Motor neuron (in vitro differentiated cells): Measurements from ENCODE around the gene TTLL11. TPM values are rescaled to one million over a fixed set of nuclear protein-coding genes. Genes with fewer than 3 reads are reported as not detected.

Source experiments
- ATAC-seq, 8 experiments: fragments of 200-7000 bp; cut with Tn5 transposase; replicated peaks in 6 of 8; 2 replicates each; pipeline ENCODE4 v1.8.0; 2021; ENCODE audit warnings: mild to moderate bottlenecking in 8 of 8, moderate library complexity in 8 of 8
- H3K27ac ChIP-seq, 2 donors: fragments of 250-450 bp; sonication (Bioruptor Pico); 2 replicates each; pipeline ENCODE4 v1.9.0; 2021; ENCODE audit warnings: antibody characterized with exemption in 2 of 2, mild to moderate bottlenecking in 2 of 2, moderate library complexity in 1 of 2
- H3K4me1 ChIP-seq, 2 donors: fragments of 250-450 bp; sonication (Bioruptor Pico); replicated peaks in 1 of 2; 2 replicates each; pipeline ENCODE4 v1.6.1; 2021; ENCODE audit warnings: antibody characterized with exemption in 2 of 2, mild to moderate bottlenecking in 2 of 2, moderate library complexity in 1 of 2
- H3K4me3 ChIP-seq, 5 donors: fragments of 250-450 bp; sonication (Bioruptor Pico); 2 replicates each; pipeline ENCODE4 v1.9.0; 2021; ENCODE audit warnings: antibody characterized with exemption in 5 of 5, mild to moderate bottlenecking in 5 of 5, moderate library complexity in 4 of 5
- WGBS, 10 experiments: fragments of 450-650 bp; shearing (Covaris generic); methylation state at CpG; one replicate each; pipeline ENCODE4 v1.0.0; 2022; 5-methylcytosine and 5-hydroxymethylcytosine counted together
- in situ Hi-C, 9 experiments: fragments of 400-800 bp; cut with MboI; loops; one replicate each; pipeline ENCODE4 v1.15.0; 2021; ENCODE audit warnings: low sequenced_read_pairs in 9 of 9, low pct_unique_long_range_greater_than_20kb in 2 of 9; ENCODE audit not compliant: unreplicated experiment in 9 of 9
- total RNA-seq, 8 experiments: library from RNA; unstranded; fragments of 300-600 nt; gene quantifications; 2 replicates each; pipeline versions ENCODE4 v1.2.3 to v1.2.4, GENCODE V29; 2022

Gene TTLL11
- total RNA-seq, 8 experiments from 2014 or later = 5.7 to 16.9 (median 11.2) TPM

GRCh38 chr9:121870271-121870670 lies 222.8 kb downstream of the TTLL11 start:
- WGBS, 10 experiments = 20 to 100% (median 96%) methylated on average over 1 to 10 of the region's 10 CpGs; no CpG with 5 or more reads in 3 of the 10 experiments
- no peak overlapping the region for H3K4me3 ChIP-seq
- in situ Hi-C loops = loop anchor here in 1 of 9 experiments (25.0 kb wide), 1 partner anchor 333 kb away; no protein-coding TSS in a partner anchor
- no peak overlapping the region for H3K27ac ChIP-seq
- peaks cover 8 to 19% of the 10 kb centered on the region in 2 donors for H3K4me1 ChIP-seq
- peak in 1 of 8 experiments; percentile 46 for ATAC-seq

DNA sequence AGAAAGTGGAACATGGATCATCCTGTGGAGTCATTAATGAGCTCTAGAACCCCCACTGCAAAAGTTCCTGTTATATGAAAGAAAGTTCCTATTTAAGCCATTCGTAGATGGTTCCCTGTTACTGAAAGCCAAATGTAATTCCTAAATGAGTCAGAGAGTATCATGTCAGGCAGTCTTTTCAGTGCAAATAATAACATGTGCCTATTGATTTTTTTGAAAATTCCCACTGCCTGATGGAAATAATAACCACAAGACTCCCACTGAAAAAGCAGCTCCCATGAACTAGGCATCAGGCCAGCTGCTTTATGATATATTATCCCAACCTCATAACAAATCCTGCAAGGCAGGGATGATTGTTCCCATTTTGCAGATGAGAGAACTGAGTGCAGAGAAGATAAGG lies 224.5 kb downstream of the TTLL11 start:
- in situ Hi-C loops = loop anchor here in 1 of 9 experiments (25.0 kb wide), 1 partner anchor 331 kb away; no protein-coding TSS in a partner anchor
- no peak overlapping the region for H3K27ac ChIP-seq
- 44 to 100% (median 93%) methylated on average over 1 of the region's 1 CpG; no CpG with 5 or more reads in 2 of the 10 experiments for WGBS, 10 experiments
- H3K4me3 ChIP-seq = no peak overlapping the region
- no peak for ATAC-seq
- H3K4me1 ChIP-seq = peaks cover 12 to 13% of the 10 kb centered on the region in 2 donors

GRCh38 chr9:121866927-121867326 lies 226.2 kb downstream of the TTLL11 start:
- Histone ChIP-seq H3K27ac (no peak overlapping the region), H3K4me1 (peaks cover 25 to 27% of the 10 kb centered on the region in 2 donors), H3K4me3 (no peak overlapping the region)
- WGBS, 10 experiments = 80 to 100% (median 94%) methylated on average over 1 of the region's 1 CpG; no CpG with 5 or more reads in 4 of the 10 experiments
- ATAC-seq = no peak
- in situ Hi-C loops = loop anchor here in 1 of 9 experiments (25.0 kb wide), 1 partner anchor 330 kb away; no protein-coding TSS in a partner anchor

DNA sequence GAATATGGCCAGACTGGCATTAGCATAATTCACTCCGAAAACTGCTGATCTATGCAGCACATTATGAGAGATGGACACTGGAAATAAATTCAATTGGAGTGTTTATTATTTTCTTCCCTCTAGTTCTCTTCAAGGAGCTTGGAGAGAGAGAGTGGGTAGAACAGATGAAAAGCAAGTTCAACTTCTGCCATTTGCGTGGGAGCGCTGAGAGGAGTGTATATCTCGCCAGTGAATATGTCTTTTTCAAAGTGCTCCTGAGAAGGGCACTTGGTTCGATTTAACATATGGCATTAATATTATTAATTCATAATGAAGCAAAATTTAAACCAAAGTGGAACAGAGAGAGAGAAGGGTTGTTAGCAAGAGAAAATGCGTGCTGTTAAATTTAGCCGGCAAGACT lies 227.2 kb downstream of the TTLL11 start:
- Histone ChIP-seq H3K27ac (no peak overlapping the region), H3K4me3 (no peak overlapping the region), H3K4me1 (peaks cover 27 to 33% of the 10 kb centered on the region in 2 donors)
- 67 to 100% (median 91%) methylated on average over 1 to 7 of the region's 7 CpGs for WGBS, 10 experiments
- ATAC-seq = no peak
- in situ Hi-C loops = loop anchor here in 1 of 9 experiments (25.0 kb wide), 1 partner anchor 329 kb away; no protein-coding TSS in a partner anchor

DNA sequence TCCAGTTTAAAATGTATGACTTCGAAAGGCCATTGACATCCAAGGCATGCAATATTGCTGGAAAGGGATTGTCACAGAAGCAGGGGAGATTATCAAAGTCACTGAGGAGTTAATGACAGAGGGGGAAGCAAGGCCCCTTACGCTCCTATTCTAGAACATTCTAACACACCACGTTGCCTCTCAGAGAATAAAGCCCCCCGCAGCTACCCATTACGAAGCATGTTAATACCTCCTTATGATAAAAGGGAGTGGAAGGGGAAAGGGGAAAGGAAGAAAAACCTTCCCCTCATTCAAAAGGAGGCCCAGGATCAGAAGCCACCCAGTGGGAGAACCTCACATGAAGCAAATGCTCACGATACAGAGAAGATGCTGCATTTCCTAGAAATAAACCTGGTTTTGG lies 228.0 kb downstream of the TTLL11 start:
- peaks cover 27 to 33% of the 10 kb centered on the region in 2 donors for H3K4me1 ChIP-seq
- no peak overlapping the region for H3K4me3 ChIP-seq
- 17 to 100% (median 83%) methylated on average over 1 to 6 of the region's 6 CpGs; no CpG with 5 or more reads in 1 of the 10 experiments for WGBS, 10 experiments
- ATAC-seq = no peak
- H3K27ac ChIP-seq = no peak overlapping the region
- in situ Hi-C loops = loop anchor here in 1 of 9 experiments (25.0 kb wide), 1 partner anchor 328 kb away; no protein-coding TSS in a partner anchor

DNA sequence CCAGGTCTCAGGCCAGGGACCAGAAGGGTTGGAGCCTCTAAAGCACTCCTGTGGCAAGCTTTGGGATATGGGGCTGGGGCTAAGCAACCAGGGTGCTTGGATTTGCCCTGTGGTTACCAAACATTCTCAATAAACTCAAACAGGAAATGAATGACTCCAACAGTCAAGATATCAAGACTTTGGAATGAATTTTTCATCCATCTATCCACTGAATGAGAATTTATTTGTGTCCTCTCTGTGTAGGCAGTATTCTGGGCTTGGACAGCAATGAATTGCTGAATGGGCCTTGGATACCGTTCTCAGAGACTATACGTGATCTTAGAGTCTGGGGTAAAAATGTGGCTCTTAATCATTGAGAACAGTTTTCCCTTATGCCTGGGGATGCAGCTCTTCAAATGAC lies 229.2 kb downstream of the TTLL11 start:
- H3K27ac ChIP-seq = no peak overlapping the region
- H3K4me3 ChIP-seq = no peak overlapping the region
- peak in 1 of 8 experiments; percentile 66 for ATAC-seq
- H3K4me1 ChIP-seq = peaks cover 27 to 33% of the 10 kb centered on the region in 2 donors
- in situ Hi-C loops = loop anchor here in 1 of 9 experiments (25.0 kb wide), 1 partner anchor 327 kb away; no protein-coding TSS in a partner anchor
- 67 to 100% (median 88%) methylated on average over 1 to 2 of the region's 2 CpGs; no CpG with 5 or more reads in 2 of the 10 experiments for WGBS, 10 experiments

GRCh38 chr9:121862371-121863332 lies 230.5 kb downstream of the TTLL11 start:
- H3K27ac ChIP-seq = no peak overlapping the region

GRCh38 chr9:121861501-121862180 lies 231.5 kb downstream of the TTLL11 start:
- Histone ChIP-seq H3K27ac (peak overlapping the region in 1 of 2 donors; percentile 7), H3K4me3 (no peak overlapping the region), H3K4me1 (peaks cover 41 to 50% of the 10 kb centered on the region in 2 donors)
- ATAC-seq = peak; percentile 58 to 92 (median 78)
- in situ Hi-C loops = loop anchor here in 1 of 9 experiments (25.0 kb wide), 1 partner anchor 324 kb away; no protein-coding TSS in a partner anchor
- 20 to 100% (median 67%) methylated on average over 1 to 2 of the region's 4 CpGs; no CpG with 5 or more reads in 5 of the 10 experiments for WGBS, 10 experiments

More at GRCh38 chr9:121862371-121863332, 230.5 kb downstream of the TTLL11 start:
- Histone ChIP-seq H3K4me3 (no peak overlapping the region), H3K4me1 (peaks cover 37 to 43% of the 10 kb centered on the region in 2 donors)
- in situ Hi-C loops = loop anchor here in 1 of 9 experiments (25.0 kb wide), 1 partner anchor 325 kb away; no protein-coding TSS in a partner anchor
- 38 to 92% (median 85%) methylated on average over 2 to 9 of the region's 19 CpGs; no CpG with 5 or more reads in 2 of the 10 experiments for WGBS, 10 experiments
- ATAC-seq = no peak

- in situ Hi-C loops = loop anchor here in 1 of 9 experiments (25.0 kb wide), 1 partner anchor 323 kb away; no protein-coding TSS in a partner anchor
- H3K27ac ChIP-seq = no peak overlapping the region
- H3K4me3 ChIP-seq = no peak overlapping the region
- WGBS, 10 experiments = 10 to 100% (median 82%) methylated on average over 1 to 2 of the region's 2 CpGs; no CpG with 5 or more reads in 2 of the 10 experiments
- no peak for ATAC-seq
- H3K4me1 ChIP-seq = peaks cover 41 to 45% of the 10 kb centered on the region in 2 donors
These were observed 232.4 kb downstream of the TTLL11 start for GRCh38 chr9:121860744-121861143.

DNA sequence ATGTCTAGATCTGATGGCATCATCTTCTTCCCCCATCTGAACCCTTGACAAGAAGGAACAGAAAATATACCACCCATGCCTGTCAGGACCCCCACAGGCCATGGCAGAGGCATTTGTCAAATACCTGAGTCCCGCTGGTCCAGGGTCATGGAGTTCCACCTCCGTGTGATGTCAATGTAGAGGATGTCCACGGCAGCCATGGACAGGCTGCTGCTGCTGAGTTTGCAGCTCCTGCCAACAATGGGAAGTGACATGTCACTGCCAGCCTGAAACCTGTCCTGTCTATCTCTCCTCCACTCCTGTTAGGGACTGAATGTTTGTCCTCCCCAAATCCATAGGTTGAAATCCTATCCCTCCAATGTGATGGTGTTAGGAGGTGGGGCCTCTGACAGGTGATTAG lies 232.9 kb downstream of the TTLL11 start:
- Histone ChIP-seq H3K27ac (no peak overlapping the region), H3K4me1 (peaks cover 40 to 41% of the 10 kb centered on the region in 2 donors), H3K4me3 (no peak overlapping the region)
- ATAC-seq = no peak
- in situ Hi-C loops = loop anchor here in 1 of 9 experiments (25.0 kb wide), 1 partner anchor 323 kb away; no protein-coding TSS in a partner anchor
- 43 to 100% (median 67%) methylated on average over 1 to 3 of the region's 3 CpGs; no CpG with 5 or more reads in 7 of the 10 experiments for WGBS, 10 experiments

DNA sequence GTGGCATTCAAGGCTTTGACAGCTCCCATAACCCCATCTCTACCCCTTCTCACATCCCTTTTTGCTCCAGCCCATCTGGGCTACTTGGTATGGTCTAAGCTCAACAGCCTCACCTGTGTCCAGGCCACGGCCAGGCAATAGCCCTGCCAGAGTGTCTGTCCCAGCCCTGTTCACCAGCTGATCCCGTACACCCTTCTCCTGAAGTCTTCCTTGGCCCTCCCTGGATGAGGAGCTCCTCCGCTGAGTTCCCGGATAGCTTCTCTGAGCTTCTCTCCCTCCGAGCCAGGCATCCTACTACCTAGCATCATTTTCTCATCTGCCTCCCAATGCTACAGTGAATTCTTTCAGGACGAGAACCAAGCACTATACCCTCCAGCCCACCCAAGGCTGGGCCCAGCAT lies 233.5 kb downstream of the TTLL11 start:
- no peak overlapping the region for H3K4me3 ChIP-seq
- H3K27ac ChIP-seq = no peak overlapping the region
- in situ Hi-C loops = loop anchor here in 1 of 9 experiments (25.0 kb wide), 1 partner anchor 322 kb away; no protein-coding TSS in a partner anchor
- WGBS, 10 experiments = 50 to 100% (median 95%) methylated on average over 1 to 2 of the region's 6 CpGs; no CpG with 5 or more reads in 4 of the 10 experiments
- peaks cover 36 to 37% of the 10 kb centered on the region in 2 donors for H3K4me1 ChIP-seq
- ATAC-seq = no peak

- H3K27ac ChIP-seq = no peak overlapping the region
- no peak overlapping the region for H3K4me3 ChIP-seq
- in situ Hi-C loops = loop anchor here in 1 of 9 experiments (25.0 kb wide), 1 partner anchor 321 kb away; no protein-coding TSS in a partner anchor
- ATAC-seq = no peak
- peaks cover 30 to 37% of the 10 kb centered on the region in 2 donors for H3K4me1 ChIP-seq
- WGBS, 10 experiments = 91 to 97% methylated on average over 6 to 7 of the region's 8 CpGs; no CpG with 5 or more reads in 8 of the 10 experiments
These were observed 234.3 kb downstream of the TTLL11 start for GRCh38 chr9:121858788-121859187.
